ENCODE measurements around the gene TYROBP. TPM values are rescaled to one million over a fixed set of nuclear protein-coding genes. Genes with fewer than 3 reads are reported as not detected.
A peak's percentile ranks its signal among the peaks of the same experiment; 100 is the strongest.
"Not testable (repeated sequence)": the region's sequence is repeated elsewhere in the genome, so short reads cannot be mapped to it uniquely, and the experiment has no call there.

The TYROBP gene
- total RNA-seq, 1 donor from 2014 or later = 14.1 TPM

DNA sequence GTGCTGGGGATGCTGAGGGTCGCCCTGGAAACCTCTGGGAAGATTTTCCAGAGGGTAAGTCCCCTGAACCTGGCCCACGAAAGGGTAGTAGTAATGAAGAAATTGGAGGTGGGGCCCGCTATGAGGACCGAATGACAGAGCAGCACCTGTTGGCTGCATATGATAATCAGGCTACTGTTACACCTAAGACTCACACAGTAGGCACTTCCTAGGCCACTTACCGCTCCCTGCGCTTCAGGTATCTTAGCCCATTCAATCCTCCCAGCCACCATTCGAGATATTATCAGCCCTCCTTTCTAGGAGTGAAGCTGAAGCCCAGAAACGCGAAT is 23.7 kb upstream of the TYROBP start:
- DNase-seq = no peak

DNA sequence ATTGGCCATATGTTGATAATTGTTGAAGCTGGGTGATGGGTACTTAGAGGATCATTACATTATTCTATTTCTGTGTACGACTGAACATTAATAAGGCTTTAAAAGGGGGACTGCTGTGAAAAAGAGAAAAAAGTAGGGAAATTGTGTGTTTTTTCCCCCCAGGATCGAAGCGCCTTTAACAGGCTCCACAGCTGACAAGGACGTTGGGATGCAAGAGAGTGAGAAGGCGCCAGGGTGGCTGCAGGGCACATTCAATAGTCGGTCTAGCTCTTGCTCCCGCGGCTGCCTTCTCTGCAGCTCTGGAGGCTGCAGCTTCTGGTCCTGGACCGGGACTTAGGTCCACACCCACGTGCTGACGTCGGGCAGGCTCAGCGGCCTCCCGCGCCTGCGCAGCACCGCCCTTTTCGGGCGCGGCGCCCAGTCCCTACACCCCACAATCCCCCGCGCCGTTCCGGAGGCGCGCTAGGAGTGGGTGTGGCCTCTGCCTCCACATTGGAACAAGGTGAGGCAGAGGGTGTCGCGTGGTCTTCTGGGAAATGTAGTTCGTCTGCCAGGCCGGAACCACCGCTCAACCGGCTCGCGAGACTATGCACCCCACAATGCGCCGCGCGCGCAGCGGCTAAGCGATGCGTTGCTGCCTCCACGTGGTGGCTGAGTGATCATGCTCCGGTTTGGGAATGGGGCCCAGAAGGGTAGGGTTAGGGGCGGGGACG is 23.2 kb upstream of the TYROBP start:
- peak; percentile 99 for DNase-seq

DNA sequence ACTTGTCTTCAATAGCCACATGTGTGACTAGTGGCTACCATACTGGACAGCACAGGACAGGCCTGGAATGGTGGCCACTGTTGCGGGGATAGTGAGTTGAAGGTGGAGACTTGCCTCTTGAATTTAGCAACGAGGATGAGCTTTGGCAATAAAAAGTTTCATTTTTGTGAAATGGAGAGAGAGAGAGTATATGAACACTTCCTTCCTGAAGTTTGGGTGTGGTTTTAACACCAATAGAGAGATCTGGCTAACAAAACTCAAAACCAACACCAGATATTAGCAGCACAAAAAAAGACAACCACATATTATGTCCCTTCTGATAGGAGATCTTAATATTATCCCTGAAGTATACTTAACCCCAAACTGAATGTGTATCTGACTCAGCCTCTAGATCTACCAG is 21.8 kb upstream of the TYROBP start:
- no peak for DNase-seq

DNA sequence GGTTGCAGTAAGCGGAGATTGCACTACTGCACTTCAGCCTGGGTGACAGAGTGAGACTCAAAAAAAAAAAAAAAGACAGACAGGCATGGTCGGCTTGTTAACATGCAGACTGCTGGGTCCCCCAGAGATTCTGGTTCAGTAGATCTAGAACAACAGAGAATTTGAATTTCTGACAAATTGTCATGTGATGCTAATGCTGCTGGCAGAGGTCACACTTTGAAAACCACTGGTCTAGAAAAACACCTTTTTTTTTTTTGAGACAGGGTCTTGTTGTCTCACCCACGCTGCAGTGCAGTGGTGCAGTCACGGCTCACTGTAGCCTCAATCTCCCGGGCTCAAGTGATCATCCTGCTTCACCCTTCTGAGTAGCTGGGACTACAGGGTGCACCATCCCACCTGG is 20.4 kb upstream of the TYROBP start:
- no peak for DNase-seq

DNA sequence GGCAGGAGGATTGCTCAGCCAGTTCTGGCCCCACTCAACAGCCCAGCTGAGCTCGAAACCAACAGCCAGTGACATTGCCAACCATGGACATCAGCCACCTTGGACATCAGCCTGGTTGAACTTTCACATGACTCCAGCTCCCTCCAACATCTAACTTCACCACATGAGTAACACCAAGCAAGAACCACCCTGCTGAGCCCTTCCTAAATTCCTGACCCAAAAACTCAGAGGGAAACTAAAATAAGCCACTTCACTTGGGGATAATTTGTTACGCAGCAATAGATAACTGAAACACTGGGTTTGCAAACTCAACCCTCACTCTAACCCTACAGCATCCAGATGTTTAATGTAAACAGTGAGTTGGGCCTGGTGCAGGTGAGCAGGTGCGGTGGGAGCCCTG is 17.4 kb upstream of the TYROBP start:
- no peak for DNase-seq

DNA sequence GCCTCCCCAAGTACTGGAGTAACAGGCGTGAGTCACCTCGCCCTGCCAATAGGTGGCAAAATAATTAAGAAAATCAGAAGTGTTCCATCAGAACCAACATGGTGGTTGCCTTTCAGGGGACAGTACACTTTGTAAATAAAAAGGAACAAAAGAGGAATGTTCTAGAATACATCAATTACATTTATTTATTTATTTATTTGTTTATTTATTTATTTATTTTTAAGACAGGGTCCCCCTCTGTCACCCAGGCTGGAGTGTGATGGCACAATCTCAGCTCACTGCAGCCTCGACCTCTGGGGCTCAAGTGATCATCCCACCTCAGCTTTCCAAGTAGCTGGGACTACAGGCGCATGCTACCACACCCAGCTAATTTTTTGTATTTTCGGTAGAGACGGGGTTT is 12.9 kb upstream of the TYROBP start:
- DNase-seq = no peak

DNA sequence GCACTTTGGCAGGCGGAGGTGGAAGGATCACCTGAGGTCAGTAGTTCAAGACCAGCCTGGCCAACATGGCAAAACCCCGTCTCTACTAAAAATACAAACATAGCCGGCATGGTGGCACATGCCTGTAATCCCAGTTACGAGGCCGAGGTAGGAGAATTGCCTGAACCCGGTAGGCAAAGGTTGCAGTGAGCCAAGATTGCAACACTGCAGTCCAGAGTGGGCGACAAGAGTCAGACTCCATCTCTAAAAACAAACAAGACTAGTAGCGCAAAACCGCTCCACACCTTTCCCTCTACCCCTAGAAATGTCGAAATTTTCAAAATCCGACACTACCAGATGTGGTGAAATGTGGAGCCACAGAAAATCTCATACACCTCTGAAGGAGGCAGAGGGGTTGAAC is 11.2 kb upstream of the TYROBP start:
- DNase-seq = no peak

DNA sequence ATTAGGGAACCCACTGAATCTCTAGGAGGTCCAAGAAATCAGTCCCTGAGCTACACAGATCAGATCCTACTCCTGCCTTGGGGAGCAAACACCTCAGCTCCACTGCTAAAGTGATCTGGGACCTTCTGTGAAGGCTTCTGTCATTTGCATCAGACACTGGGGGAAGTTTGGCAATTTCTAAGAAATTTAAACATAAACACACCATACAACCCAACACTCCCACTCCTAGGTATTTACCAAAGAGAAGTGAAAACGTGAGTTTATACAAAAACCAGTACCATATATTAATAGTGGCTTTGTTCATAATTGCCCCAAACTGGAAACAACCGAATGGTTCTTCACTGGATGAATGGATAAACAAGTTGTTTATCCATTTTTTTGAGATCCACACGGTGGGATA is 7.3 kb upstream of the TYROBP start:
- no peak for DNase-seq

DNA sequence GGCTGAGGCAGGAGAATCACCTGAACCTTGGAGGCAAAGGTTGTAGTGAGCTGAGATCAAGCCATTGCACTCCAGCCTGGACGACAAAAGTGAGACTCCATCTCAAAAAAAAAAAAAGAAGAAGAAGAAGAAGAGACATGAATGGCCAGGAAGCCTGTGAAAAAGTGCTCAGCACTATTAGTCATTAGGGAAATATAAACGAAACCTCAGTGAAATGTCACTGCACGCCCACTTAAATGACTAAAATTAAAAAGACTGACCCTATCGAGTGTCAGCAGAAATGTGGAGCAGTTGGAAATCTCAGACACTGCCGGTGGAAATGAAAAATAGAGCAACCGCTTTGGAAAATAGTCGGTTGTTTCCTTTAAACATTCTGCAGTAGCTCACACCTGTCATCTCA is 5.5 kb upstream of the TYROBP start:
- no peak for DNase-seq

DNA sequence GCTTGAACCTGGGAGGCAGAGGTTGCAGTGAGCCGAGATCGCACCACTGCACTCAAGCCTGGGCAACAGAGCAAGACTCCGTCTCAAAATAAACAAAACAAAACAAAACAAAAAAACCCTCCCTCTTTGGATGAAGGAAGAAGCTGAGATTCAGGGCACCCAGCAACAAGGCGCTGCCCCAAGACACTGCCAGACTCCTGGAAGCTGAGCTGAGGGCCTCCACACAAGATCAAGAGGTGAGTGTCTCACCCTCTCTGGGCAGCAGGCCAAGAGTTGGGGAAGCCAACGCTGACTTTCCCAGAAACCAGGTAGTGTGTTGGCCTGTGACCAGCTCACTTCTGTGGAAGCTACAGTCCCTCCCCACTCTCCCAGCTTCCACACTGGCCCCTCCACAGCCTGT is 3.7 kb upstream of the TYROBP start:
- DNase-seq = no peak

DNA sequence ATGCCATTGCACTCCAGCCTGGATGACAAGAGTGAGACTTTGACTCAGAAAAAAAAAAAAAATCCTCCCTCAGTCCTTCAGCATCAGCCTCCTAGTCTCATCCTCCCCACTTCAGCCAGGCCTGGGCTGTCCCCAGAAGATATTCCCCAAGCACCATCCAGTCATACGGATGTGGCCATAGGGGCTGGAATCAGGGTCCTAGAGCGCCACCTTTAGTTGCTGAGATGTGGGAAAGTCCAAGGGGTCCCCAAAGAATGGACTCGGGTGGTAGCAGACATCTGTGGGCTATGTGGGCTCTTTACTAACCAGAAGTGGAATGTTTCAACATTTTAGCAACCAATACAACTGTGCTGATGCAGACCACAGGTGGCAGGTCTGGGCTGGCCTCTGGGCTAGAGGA is 3.1 kb upstream of the TYROBP start:
- no peak for DNase-seq

DNA sequence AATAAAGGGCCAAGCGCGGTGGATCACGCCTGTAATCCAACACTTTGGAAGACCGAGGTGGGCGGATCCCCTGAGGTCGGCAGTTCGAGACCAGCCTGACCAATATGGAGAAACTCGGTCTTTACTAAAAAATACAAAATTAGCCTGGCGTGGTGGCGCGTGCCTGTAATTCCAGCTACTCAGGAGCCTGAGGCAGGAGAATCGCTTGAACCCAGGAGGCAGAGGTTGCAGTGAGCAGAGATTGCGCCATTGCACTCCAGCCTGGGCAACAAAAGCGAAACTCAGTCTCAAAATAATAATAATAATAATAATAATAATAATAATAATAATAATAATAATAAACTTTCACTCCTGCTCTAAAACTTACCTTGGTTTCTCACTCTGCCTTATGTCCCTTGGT is 2.3 kb upstream of the TYROBP start:
- DNase-seq = not testable (repeated sequence)

DNA sequence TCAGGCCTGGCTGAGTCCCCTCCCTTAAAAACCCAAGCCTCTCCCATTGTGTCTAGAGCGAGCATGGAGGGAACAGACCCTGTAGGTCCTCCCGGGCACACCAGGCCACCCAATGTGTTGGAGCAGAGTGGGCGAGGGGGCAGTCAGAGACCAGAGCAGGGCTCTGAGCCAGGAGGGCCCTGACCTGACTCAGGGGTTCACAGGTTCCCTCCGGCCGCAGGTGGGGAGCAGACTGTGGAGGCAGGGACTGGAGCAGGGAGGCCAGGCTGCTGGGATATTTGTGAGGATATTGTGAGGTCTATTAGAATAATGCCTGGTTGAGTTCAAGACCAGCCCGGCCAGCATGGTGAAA is 1.6 kb upstream of the TYROBP start:
- no peak for DNase-seq

DNA sequence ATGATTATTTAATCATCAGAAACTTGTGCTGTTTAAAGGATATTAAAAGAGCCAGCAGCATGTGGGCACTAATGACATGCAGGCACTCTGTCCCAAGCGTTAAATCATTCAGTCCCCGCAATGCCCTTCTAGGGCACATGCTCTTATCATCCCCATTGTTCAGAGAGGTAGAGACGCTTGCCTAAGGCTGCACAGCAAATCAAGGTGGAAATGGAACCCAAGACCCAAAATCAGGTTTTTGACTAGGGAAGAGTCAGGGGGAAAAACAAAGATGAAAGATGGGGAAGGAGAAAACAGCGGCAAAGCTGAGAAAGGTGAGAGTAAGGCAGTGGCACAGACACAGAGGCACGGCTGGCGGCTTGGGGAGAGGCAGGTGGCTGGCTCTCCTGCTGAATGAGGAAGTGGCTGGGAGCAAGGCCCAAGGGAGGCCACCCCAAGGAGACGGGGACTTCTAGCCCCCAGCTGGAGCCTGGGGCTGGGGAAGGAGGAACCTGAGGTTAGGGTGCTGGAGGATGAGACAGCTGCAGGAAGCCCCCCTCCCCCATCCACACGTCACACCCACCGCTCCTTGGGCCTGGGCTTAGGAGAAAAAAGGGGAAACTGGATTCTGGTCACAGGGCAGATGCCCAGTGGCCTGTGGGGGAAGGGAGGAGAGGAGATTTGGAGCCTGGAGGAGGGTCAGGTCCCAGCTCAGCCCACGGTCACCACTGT is 1.0 kb upstream of the TYROBP start:
- peak; percentile 7 for DNase-seq

DNA sequence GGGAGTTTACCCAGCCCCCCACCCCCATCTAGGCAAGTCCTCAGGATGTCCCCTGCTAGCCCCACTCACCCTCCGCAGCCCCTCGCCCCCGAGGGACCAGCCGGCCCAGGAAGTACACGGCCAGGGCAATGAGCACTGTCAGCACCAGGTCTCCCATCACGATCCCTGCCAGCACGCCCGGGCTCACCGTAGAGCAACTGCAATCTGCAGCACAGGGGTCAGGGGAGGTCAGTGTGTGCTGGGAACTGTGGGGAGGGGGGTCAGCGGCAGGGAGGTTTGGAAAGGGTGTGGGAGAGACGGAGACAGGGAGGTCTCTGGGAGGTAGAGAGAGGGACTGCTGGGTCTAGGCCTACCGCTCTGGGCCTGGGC is 734 bp downstream of the TYROBP start:
- no peak for DNase-seq

DNA sequence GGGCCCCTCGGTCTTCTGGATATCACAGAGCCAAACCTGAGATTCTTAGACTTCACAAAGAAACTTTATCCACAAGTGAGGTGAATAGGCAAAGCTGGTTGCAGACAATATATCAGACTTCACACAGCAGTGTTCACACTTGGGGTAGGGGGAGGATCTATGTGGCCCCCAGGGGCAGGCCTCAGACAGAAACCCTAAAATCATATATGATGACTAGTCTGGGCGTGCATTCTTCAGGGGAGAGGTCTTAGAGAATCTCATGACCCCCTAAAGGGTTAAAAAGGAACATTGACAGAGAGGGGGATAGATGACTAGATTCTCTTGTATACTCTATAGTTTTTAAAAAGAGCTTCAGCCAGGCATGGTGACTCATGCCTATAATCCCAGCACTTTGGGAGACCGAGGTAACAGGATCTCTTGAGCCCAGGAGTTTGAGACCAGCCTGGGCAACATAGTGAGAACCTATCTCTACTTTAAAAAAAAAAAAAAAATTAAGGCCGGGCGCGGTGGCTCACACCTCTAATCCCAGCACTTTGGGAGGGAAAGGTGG is 2.8 kb downstream of the TYROBP start:
- DNase-seq = no peak

DNA sequence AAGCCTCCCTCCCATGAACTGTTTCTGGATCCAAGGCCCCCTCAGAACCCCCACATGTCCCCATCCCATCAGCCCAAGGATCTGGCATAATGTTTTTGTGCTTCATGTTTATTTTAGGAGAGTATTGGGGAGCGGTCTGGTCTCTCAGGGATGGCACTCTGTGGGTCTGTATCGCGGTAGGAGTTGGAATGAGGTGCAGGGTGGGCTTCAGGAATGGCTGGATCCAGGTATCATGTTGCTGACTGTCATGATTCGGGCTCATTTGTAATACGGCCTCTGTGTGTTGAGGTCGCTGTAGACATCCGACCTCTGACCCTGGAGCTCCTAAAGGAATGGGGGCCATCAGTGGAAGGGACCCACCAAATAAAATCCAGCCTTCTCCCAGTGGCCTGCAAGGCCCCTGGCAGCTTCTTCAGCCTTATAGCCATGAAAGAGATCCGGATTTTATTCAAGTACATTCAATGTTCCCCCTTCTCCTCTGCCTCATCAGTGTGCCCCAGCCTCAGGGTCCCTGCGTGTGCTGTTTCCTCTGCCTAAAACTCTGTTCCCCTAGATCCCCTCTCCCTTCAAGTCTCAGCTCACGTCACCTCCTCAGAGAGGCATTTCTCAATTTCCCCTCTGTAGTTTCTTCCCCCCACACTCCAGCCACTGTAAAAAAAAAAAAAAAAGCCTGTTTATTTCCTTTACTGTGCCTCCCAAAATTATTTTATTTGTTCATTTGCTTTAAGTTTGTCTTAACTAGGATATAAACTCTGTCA is 3.6 kb downstream of the TYROBP start:
- no peak for DNase-seq

DNA sequence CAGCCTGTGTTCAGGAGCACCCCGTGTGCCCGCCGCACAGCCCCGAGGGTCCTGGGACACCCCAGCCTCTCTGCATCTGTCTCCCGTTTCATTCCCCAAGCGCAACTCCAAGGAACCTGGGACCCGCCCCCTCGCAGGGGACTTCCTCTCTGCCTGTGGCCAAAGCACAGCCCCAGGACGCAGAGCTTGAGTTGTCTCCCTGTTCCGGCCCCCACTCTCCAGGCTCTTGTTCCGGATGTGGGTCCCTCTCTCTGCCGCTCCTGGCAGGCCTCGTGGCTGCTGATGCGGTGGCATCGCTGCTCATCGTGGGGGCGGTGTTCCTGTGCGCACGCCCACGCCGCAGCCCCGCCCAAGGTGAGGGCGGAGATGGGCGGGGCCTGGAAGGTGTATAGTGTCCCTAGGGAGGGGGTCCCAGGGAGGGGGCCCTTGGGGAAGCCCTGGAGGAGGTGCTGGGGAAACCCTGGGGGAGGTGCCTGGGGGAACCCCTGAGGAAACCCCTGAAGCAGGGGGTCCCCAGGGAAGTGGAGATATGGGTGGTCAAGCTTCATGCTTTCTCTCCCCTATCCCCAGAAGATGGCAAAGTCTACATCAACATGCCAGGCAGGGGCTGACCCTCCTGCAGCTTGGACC is 4.4 kb downstream of the TYROBP start:
- peak; percentile 10 for DNase-seq

DNA sequence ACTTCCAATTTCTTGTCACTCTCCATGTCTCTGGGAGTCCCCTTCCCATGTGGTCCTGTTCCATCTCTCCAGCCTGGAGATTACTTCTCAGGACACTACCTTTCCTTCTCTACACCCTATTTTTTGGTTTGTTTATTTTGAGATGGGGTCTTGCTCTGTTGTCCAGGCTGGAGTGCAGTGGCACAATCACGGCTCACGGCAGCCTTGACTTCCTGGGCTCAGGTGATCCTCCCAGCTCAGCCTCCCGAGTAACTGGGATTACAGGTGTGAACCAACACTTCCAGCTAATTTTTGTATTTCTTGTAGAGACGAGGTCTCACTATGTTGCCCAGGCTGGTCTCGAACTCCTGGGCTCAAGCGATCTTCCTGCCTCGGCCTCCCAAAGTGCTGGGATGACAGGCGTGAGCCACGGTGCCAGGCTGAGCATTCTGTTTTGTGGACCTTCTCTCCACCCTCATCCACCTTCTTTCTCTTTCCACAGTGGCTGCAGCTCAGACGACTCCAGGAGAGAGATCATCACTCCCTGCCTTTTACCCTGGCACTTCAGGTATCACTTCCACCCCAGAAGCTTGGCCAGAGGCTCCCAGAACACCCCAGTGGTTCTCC is 5.1 kb downstream of the TYROBP start:
- DNase-seq = no peak

DNA sequence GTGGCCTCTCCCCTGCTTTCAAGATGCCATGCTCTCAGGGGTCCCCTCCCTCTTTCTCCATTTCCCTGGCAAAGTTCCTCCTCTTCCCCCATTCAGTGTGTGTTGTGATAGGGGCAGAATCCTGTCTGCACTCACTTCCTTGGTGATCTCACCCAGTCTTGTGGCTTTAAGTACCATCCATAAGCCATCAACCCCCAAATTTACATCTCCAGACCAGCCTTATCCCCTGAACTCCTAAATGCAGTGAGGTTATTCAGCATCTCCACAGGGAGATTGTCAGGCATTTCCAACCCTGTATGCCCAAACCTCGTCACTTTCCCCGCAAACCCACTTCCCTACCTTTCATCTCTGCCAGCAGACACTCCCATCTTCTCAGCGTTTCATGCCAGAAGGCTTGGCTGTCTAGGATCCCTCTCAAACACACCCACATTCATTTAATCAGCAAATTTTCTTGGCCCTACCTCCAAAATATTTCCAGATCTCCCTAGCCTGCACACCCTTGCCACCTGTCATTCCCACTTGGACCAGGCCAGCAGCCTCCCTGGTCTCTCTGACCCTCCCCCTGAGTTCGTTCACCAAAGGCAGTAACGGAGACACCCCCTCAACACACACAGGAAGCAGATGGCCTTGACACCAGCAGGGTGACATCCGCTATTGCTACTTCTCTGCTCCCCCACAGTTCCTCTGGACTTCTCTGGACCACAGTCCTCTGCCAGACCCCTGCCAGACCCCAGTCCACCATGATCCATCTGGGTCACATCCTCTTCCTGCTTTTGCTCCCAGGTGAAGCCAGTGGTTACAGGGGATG is 6.0 kb downstream of the TYROBP start, which contains the start of gene HCST:
Gene HCST (plus strand): TSS at position 676 of the 808 bp plus-strand sequence. CDS start 65 bp downstream, at position 741.
- peak; percentile 10 for DNase-seq

DNA sequence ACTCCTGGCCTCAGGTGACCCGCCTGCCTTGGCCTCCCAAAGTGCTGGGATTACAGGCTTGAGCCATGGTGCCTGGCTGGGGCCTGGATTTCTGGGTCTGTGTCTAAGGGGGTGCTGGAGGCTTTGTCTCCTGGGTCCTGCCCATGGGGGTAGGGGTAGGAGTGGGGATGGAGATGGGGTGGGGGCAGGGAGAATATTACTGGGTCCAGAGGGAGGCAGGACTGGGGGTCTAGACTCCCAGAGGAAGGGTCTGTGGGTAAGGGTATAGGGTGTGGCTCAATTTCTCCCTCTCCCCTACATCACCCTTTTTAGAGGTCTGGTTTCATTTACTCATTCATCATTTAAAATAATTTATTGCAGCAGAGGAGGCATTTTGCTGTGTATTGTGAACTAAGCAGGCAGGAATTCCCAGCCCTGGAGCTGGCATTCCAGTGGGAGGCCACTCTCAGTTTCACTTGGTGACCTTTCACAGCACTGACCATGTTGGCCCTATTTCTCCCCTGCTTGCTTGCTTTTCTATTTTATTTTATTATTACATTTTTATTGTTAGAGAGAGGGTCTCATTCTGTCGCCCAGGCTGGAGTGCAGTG is 6.9 kb downstream of the TYROBP start:
- peak; percentile 6 for DNase-seq

Data from skin of body (tissue), 2 donors.